Mammary epithelial cell (primary cell): ENCODE results near the gene SYNM.

ENCODE experiments used
- CTCF ChIP-seq, 2 donors: IDR thresholded peaks in 1 of 2; conservative IDR thresholded peaks in 1 of 2; 2 replicates each; pipeline ENCODE4 v1.5.1; 2011 to 2012; ENCODE audit warnings: inconsistent platforms in 2 of 2, low read length in 2 of 2, mild to moderate bottlenecking in 2 of 2, control low read depth in 1 of 2, low read depth in 1 of 2; ENCODE audit not compliant: insufficient read depth in 1 of 2; ENCODE audit errors: extremely low read depth in 1 of 2
- EZH2 ChIP-seq: IDR thresholded peaks from 2 replicates; pipeline ENCODE4 v1.6.1; 2012; ENCODE audit warnings: low read length, inconsistent platforms, borderline replicate concordance

GRCh38 chr15:99109555-99110021, 4.7 kb downstream of the SYNM start:
- no peak for TF ChIP-seq CTCF (conservative IDR thresholded peaks at IDR 0.05 in 1 of 2, IDR thresholded peaks at IDR 0.05 in 1 of 2; ENCODE audit: extremely low read depth in 1 of 2, insufficient read depth in 1 of 2, low read depth in 1 of 2, low read length in 2 of 2)
- no peak for TF ChIP-seq EZH2
